OCI-LY7 (cell line): ENCODE results near the gene CTNNBIP1.
"Not testable (repeated sequence)": the region's sequence is repeated elsewhere in the genome, so short reads cannot be mapped to it uniquely, and the experiment has no call there.

Experiments used
- EZH2phosphoT487 ChIP-seq: fragments of 200-600 bp; sonication (generic); IDR thresholded peaks from 2 replicates; pipeline ENCODE4 v1.6.1; 2018; ENCODE audit warnings: low read depth, borderline replicate concordance, mild to moderate bottlenecking, mixed run types, antibody characterized with exemption, low read length, moderate library complexity, mixed read lengths
- TF ChIP-seq, protein P1 (sequence below): fragments of 200-600 bp; sonication (generic); conservative IDR thresholded peaks from 2 replicates; pipeline ENCODE4 v1.5.1; 2014; ENCODE audit warnings: mild to moderate bottlenecking, antibody characterized with exemption, low read length, moderate library complexity, mixed read lengths

- TF ChIP-seq, protein P1, sequence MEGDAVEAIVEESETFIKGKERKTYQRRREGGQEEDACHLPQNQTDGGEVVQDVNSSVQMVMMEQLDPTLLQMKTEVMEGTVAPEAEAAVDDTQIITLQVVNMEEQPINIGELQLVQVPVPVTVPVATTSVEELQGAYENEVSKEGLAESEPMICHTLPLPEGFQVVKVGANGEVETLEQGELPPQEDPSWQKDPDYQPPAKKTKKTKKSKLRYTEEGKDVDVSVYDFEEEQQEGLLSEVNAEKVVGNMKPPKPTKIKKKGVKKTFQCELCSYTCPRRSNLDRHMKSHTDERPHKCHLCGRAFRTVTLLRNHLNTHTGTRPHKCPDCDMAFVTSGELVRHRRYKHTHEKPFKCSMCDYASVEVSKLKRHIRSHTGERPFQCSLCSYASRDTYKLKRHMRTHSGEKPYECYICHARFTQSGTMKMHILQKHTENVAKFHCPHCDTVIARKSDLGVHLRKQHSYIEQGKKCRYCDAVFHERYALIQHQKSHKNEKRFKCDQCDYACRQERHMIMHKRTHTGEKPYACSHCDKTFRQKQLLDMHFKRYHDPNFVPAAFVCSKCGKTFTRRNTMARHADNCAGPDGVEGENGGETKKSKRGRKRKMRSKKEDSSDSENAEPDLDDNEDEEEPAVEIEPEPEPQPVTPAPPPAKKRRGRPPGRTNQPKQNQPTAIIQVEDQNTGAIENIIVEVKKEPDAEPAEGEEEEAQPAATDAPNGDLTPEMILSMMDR, result not testable (repeated sequence)
- not testable (repeated sequence) for TF ChIP-seq EZH2phosphoT487
Observed at GRCh38 chr1:9917495-9917894, 7.4 kb upstream of the CTNNBIP1 start.
